ENCODE measurements around the gene LCN6. TPM values are rescaled to one million over a fixed set of nuclear protein-coding genes. Genes with fewer than 3 reads are reported as not detected.

The LCN6 gene
- polyA plus RNA-seq, 3 donors = not detected

DNA sequence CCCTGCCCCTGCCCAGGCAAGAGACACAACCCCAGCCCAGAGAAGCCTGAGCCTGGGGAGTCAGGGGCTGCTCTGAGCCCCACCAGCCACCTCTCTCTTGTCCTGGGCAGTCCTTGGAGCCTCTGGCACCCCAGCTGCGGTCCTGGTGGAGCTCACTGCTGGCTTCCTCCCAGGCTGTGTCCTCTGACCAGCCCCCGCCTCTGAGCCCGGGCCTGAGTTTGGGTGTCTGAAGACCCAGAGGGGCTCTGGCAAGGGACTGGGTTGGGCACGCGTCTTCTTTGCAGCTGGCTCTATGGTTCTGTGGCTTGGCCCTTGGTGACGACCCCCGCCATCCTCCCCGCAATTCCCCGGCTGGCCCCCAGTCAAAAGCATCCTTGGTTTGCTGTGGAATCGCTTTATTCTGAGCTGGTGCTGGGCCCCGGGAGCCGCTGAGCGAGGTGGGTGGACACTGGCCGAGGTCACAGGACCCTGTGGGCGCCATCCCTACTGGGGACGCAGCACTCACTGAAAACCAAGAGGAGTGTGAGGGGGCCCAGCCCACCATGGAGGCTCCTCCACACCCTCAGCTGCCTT lies 4.6 kb downstream of the LCN6 start:
- TF ChIP-seq, protein P1, sequence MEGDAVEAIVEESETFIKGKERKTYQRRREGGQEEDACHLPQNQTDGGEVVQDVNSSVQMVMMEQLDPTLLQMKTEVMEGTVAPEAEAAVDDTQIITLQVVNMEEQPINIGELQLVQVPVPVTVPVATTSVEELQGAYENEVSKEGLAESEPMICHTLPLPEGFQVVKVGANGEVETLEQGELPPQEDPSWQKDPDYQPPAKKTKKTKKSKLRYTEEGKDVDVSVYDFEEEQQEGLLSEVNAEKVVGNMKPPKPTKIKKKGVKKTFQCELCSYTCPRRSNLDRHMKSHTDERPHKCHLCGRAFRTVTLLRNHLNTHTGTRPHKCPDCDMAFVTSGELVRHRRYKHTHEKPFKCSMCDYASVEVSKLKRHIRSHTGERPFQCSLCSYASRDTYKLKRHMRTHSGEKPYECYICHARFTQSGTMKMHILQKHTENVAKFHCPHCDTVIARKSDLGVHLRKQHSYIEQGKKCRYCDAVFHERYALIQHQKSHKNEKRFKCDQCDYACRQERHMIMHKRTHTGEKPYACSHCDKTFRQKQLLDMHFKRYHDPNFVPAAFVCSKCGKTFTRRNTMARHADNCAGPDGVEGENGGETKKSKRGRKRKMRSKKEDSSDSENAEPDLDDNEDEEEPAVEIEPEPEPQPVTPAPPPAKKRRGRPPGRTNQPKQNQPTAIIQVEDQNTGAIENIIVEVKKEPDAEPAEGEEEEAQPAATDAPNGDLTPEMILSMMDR (IDR thresholded peaks at IDR 0.05) = no peak
- H3K9ac ChIP-seq (ENCODE audit: insufficient read depth, low read length, poor library complexity, severe bottlenecking) = no peak overlapping the region
- H3K4me3 Mint-ChIP-seq = no peak overlapping the region
- H3K9me3 ChIP-seq (replicated peaks in 1 of 2; ENCODE audit: control insufficient read depth in 1 of 2, insufficient read depth in 1 of 2, low read length in 2 of 2) = no peaks in the 10 kb centered on the region
- no peak overlapping the region for H3K27ac ChIP-seq (ENCODE audit: low read depth in 1 of 2, low read length in 2 of 2)
- no peak overlapping the region for H3K4me2 ChIP-seq (replicated peaks; ENCODE audit: extremely low read depth, low read length, poor library complexity, severe bottlenecking)
- H3K36me3 Mint-ChIP-seq = no peaks in the 10 kb centered on the region
- intact Hi-C loops (cut with micrococcal nuclease) = no loop called here
- no peaks in the 10 kb centered on the region for H3K4me1 ChIP-seq (ENCODE audit: control insufficient read depth in 1 of 2, insufficient read depth in 2 of 2, low read length in 2 of 2)
- no peak overlapping the region for H2AFZ ChIP-seq (ENCODE audit: insufficient read depth, low read depth, low read length, poor library complexity, severe bottlenecking)
- no peaks in the 10 kb centered on the region for H3K79me2 ChIP-seq (ENCODE audit: insufficient read depth, low read length)
- no peak for DNase-seq
- no peak overlapping the region for H3K4me3 ChIP-seq (replicated peaks in 1 of 3; ENCODE audit: low read depth in 2 of 3, low read length in 3 of 3)
- peaks cover 16 to 52% (median 38%) of the 10 kb centered on the region in 3 donors for H3K27me3 Mint-ChIP-seq (ENCODE audit: low read depth in 3 of 3)
- H3K27ac Mint-ChIP-seq = no peak overlapping the region
- 91% methylated on average over 16 of the region's 16 CpGs for WGBS (ENCODE audit: insufficient coverage)
- H4K20me1 ChIP-seq (ENCODE audit: insufficient read depth, low read length) = no peaks in the 10 kb centered on the region
- H3K9me3 Mint-ChIP-seq = no peaks in the 10 kb centered on the region
- H3K27me3 ChIP-seq (ENCODE audit: control insufficient read depth in 2 of 2, insufficient read depth in 2 of 2, low read length in 2 of 2) = peaks cover 5 to 24% of the 10 kb centered on the region in 2 donors
- H3K36me3 ChIP-seq (replicated peaks in 1 of 2; ENCODE audit: control insufficient read depth in 1 of 2, insufficient read depth in 2 of 2, low read length in 2 of 2) = no peaks in the 10 kb centered on the region
- no peaks in the 10 kb centered on the region for H3K4me1 Mint-ChIP-seq

DNA sequence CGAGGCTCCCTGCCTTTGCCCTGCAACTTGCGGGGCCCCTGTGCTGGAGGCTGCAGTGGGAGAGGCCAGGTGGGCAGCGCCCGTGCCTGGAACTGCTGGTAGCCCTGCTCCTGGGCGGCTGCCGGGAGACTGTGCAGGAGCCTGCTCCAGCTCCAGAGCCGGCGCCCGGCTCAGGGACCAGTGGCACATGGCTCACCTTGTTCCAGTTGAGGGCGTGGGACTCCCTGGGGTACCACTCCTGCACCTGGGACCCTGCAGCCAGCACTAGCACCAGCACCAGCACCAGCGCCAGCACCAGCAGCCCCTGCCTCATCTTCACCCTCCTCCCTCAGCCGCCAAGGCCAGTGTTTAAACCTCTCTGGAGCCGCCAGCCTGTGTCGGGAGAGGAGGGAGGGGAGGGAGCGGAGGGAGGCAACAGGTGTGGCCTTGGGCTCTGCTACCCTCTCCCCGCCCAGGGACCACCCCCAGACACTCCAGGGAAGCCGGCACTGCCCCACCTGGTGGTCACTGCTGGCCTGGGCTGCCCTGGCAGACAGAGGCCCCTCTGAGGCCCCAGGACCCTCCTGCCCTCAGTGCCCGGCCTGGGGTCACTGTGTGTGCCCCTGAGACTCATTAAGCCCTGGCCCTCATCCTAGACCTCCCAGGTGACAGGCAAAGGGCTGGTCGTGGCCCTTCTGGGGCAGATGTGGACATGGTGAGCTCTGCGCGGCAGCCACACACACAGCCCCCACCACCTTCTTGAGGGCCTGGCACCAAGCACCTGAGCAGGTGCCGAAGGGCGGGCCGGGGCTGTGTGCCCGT lies 5.5 kb downstream of the LCN6 start, which contains the start of gene LCN10:
LCN10 (minus strand) TSS at position 350 of the 801 bp plus-strand sequence; CDS start at position 313, 37 bp downstream.
- no peaks in the 10 kb centered on the region for H3K36me3 ChIP-seq (replicated peaks in 1 of 2; ENCODE audit: control insufficient read depth in 1 of 2, insufficient read depth in 2 of 2, low read length in 2 of 2)
- H3K27ac Mint-ChIP-seq = no peak within 1 kb of the TSS
- H3K79me2 ChIP-seq (ENCODE audit: insufficient read depth, low read length) = no peaks in the 10 kb centered on the region
- no peak for DNase-seq
- intact Hi-C loops (cut with micrococcal nuclease) = no loop called here
- H3K4me3 ChIP-seq (replicated peaks in 1 of 3; ENCODE audit: low read depth in 2 of 3, low read length in 3 of 3) = no peak within 1 kb of the TSS
- H3K4me2 ChIP-seq (replicated peaks; ENCODE audit: extremely low read depth, low read length, poor library complexity, severe bottlenecking) = no peak within 1 kb of the TSS
- H3K9me3 Mint-ChIP-seq = peaks cover 0 to 1% (median 0%) of the 10 kb centered on the region in 7 donors
- no peaks in the 10 kb centered on the region for H3K36me3 Mint-ChIP-seq
- H3K27me3 Mint-ChIP-seq (ENCODE audit: low read depth in 3 of 3) = peaks cover 16 to 51% (median 38%) of the 10 kb centered on the region in 3 donors
- H4K20me1 ChIP-seq (ENCODE audit: insufficient read depth, low read length) = no peaks in the 10 kb centered on the region
- H3K4me1 ChIP-seq (ENCODE audit: control insufficient read depth in 1 of 2, insufficient read depth in 2 of 2, low read length in 2 of 2) = no peaks in the 10 kb centered on the region
- peak within 1 kb of the TSS in 1 of 2 donors; percentile 30 for H3K4me3 Mint-ChIP-seq
- no peak within 1 kb of the TSS for H3K9ac ChIP-seq (ENCODE audit: insufficient read depth, low read length, poor library complexity, severe bottlenecking)
- no peaks in the 10 kb centered on the region for H3K4me1 Mint-ChIP-seq
- TF ChIP-seq, protein P1 (IDR thresholded peaks at IDR 0.05) = peak; percentile 26
- 73% methylated on average over 12 of the region's 25 CpGs for WGBS (ENCODE audit: insufficient coverage)
- no peak within 1 kb of the TSS for H3K27ac ChIP-seq (ENCODE audit: low read depth in 1 of 2, low read length in 2 of 2)
- no peaks in the 10 kb centered on the region for H3K9me3 ChIP-seq (replicated peaks in 1 of 2; ENCODE audit: control insufficient read depth in 1 of 2, insufficient read depth in 1 of 2, low read length in 2 of 2)
- no peak within 1 kb of the TSS for H2AFZ ChIP-seq (ENCODE audit: insufficient read depth, low read depth, low read length, poor library complexity, severe bottlenecking)
- H3K27me3 ChIP-seq (ENCODE audit: control insufficient read depth in 2 of 2, insufficient read depth in 2 of 2, low read length in 2 of 2) = peaks cover 5 to 24% of the 10 kb centered on the region in 2 donors

Data from CD14-positive monocyte (primary cell).